Measurements from ENCODE around the gene MED9. TPM values are rescaled to one million over a fixed set of nuclear protein-coding genes. Genes with fewer than 3 reads are reported as not detected.

Gene MED9
- total RNA-seq, 1 experiment from 2014 or later = 9.6 TPM

GRCh38 chr17:17537311-17538099, 60.7 kb downstream of the MED9 start:
- DNase-seq (ENCODE audit: low read depth) = no peak

- DNase-seq (ENCODE audit: low read depth) = no peak
These were observed 61.9 kb downstream of the MED9 start for GRCh38 chr17:17538417-17539391.

GRCh38 chr17:17539591-17539990, 62.8 kb downstream of the MED9 start:
- DNase-seq (ENCODE audit: low read depth) = no peak

- DNase-seq (ENCODE audit: low read depth) = no peak
These were observed 63.6 kb downstream of the MED9 start for GRCh38 chr17:17540278-17540906.

- DNase-seq (ENCODE audit: low read depth) = no peak
These were observed 64.3 kb downstream of the MED9 start for GRCh38 chr17:17540935-17541639.

GRCh38 chr17:17541640-17542001, 64.8 kb downstream of the MED9 start:
- DNase-seq (ENCODE audit: low read depth) = no peak

Other genes starting within 250 kb of the MED9 start
- 9.4 and 11.3 TPM in 2 replicates for gene FLCN, start 239.8 kb upstream of the MED9 start, total RNA-seq (2014; rRNA removed; shearing (Covaris generic))
- 140 TPM in 2 replicates for gene COPS3, start 195.8 kb upstream of the MED9 start, total RNA-seq (2014; rRNA removed; shearing (Covaris generic))
- 2.4 and 4.0 TPM in 2 replicates for gene NT5M, start 173.6 kb upstream of the MED9 start, total RNA-seq (2014; rRNA removed; shearing (Covaris generic))
- gene RASD1, start 19.4 kb downstream of the MED9 start, total RNA-seq (2014; rRNA removed; shearing (Covaris generic)) = not detected in 2 replicates
- 30.9 and 41.3 TPM in 2 replicates for gene PEMT, start 114.7 kb downstream of the MED9 start, total RNA-seq (2014; rRNA removed; shearing (Covaris generic))
- 2.8 and 3.2 TPM in 2 replicates for gene RAI1, start 204.5 kb downstream of the MED9 start, total RNA-seq (2014; rRNA removed; shearing (Covaris generic))

All from RPMI7951 (cell line).